HK-2 (cell line): ENCODE measurements around the gene SNUPN.
"Not testable (repeated sequence)": the region's sequence is repeated elsewhere in the genome, so short reads cannot be mapped to it uniquely, and the experiment has no call there.

Experiments
- DNase-seq: peaks from one replicate; pipeline ENCODE4 v3.0.0-alpha.2; 2018; ENCODE audit not compliant: unreplicated experiment

SNUPN gene

DNA sequence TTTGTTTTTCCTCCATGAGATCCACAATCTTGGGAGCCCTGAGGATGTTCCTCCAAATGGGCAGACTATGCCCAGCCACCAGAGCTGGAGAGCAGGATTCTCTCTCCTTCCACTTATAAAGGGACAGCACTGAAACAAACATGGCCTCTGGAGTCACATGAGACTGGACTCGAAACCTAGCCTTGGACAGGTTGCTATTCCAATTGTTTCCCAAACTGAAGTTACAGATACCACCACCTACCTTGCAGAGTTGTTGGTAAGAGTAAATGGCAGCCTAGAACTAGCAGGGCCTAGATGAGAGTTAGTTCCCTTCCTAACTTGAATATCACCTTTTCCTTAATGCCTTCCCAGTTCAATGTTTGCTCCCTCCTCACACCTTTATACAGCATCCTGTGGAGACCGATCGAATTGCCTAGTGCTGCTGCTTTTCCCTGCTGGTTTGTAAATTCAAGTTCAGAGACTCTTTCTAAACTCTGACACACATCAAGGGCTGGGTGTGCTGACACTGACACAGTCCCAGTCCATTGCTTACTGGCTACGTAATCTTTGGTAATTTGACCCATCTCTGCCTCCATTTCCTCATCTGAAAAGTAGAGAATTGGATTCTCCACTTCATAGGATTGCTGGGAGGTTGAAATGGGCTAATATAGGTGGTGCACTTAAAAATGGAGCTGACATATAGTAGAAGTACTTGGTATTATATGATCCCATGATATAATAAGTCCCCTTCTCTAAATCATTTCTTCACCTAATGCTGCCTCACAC, 11.9 kb upstream of the SNUPN start:
- no peak for DNase-seq

DNA sequence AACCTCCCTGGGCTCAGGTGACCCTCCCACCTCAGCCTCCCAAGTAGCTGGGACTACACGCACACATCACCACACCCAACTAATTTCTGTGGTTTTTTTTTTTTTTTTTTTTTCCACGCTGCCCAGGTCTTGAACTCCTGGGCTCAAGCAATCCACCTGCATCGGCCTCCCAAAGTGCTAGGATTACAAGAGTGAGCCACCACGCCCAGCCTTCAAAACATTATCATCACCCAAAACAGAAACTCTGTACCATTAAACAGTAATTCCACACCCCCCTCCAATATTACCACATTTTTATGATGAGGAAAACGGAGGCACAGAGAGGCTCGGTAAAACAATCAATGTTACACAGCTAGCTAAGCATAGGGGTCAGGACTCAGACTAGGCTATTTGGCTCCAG, 10.5 kb upstream of the SNUPN start:
- DNase-seq = no peak

DNA sequence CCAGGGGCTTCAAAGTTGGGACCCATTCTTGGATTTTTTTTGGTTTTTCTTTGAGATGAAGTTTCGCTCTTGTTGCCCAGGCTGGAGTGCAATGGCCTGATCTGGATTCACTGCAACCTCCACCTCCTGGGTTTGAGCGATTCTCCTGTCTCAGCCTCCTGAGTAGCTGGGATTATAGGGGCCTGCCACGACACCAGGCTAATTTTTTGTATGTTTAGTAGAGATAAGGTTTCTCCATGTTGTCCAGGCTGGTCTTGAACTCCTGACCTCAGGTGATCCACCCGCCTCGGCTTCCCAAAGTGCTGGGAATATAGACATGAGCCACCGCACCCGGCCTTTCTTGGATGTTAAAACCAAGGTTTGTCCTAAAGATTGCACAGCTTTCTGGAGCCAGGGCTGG, 8.4 kb upstream of the SNUPN start:
- DNase-seq = not testable (repeated sequence)

DNA sequence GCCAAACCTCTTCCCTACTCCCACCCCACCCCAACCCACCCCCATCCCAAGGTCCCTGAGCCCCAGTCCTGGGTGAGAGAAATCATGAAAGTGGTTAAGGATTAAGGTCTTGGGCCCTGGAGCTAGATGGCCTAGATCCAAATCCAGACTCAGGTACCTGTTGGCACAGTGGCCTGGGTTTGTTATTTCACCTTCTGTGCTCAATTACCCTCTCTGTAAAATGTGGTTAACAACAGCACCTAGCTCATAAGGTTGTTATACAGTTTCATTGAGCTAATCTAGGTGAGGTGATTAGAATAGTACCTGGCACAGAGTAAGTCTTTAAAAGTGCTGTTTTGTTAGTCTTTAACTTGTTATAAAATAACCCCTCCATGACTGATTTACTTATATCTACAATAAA, 6.4 kb upstream of the SNUPN start:
- DNase-seq = no peak

DNA sequence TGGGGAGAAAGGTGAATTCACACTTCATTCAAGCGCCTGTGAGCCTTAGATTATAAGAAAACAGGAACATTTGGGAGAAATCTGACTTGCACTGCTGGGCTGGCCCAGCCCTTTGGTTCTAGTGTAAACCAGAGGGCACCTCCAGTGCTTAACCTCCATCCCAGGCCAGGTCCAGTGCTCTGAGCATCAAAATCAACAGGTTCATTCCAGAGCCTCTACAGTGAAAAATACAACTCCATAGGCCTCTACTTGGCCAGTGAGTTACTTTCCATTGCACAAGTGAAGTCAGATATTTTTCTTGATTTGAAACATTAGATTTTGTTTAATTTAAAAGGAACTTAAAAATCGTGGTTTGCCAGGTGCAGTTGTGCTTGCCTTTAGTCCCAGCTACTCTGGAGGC, 3.0 kb downstream of the SNUPN start:
- DNase-seq = no peak

DNA sequence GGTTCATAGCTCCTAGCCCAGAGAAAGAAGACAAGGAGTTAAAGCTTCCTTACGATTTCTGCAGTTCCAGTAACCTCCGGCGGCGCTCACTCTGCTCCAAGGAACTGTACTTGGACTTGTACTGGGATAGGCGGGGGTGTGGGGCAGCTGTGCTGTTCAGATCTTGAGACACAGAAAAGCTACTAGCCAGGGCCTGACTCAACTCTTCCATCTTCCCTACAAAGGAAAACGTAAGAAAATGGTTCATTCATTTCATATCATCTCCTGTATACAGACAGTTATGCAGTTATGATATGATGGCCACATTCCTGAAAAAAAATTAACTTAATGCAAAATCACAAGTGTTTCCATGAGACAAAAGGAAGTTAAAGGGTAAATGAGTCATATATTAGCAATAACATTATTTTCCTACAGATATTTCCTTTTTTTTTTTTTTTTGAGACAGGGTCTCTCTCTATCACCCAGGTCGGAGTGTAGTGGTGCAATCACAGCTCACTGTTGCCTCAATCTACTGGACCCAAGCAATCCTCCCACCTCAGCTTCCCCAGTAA, 4.6 kb downstream of the SNUPN start:
- no peak for DNase-seq

DNA sequence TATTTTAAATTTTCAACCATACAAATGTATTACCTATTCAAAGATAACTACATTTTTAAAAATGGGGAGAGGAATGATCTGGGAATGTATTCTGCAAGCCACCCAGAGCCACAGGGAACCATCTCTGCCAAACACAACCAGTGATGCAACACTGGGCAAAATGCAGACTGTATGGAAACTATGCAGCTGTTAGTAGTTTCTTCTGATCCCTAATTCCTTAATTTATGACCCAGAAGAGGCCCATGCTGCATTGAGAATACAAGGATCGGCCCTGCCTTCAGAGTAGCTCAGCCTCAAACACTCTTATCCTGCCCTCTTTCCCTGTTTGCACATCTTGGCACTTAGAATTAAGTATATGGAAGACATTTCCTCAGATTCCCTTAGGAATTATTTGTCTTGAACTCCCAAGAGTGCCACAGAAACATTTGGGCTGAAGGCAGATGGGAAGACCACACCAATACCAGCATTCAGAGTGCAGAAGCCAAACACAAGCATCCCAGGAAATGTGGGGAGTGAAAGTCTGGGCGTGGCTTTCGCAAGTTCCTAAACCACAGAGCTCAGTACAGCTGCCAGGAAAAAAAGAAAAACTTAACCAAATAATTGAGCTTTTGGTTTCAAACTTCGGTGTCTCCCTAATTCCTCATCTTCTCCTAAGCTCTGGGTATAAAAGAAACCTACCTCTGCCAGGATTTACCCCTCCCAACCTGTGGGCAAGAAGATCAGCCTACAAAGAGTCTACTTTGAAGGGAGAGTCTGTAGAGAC, 5.3 kb downstream of the SNUPN start:
- DNase-seq = no peak

DNA sequence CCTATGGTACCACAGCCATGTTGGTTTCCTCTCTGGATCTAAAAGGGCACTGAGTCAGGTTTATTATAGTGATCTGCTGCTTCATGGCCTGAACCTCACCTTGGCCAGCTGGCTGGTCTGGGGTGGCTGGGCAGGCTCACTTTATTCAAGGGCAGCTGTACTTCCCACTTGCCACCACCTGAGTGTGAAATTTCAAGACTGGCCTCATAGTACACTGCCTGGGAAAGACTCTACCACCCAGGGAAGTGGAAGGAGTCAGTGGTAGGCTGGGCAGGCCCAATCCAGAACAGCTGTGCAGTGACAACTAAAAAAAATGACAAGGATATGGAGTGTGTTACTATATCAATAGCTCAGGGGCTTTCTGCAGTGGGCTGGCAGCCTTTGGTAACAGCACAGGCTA, 8.8 kb downstream of the SNUPN start:
- no peak for DNase-seq

DNA sequence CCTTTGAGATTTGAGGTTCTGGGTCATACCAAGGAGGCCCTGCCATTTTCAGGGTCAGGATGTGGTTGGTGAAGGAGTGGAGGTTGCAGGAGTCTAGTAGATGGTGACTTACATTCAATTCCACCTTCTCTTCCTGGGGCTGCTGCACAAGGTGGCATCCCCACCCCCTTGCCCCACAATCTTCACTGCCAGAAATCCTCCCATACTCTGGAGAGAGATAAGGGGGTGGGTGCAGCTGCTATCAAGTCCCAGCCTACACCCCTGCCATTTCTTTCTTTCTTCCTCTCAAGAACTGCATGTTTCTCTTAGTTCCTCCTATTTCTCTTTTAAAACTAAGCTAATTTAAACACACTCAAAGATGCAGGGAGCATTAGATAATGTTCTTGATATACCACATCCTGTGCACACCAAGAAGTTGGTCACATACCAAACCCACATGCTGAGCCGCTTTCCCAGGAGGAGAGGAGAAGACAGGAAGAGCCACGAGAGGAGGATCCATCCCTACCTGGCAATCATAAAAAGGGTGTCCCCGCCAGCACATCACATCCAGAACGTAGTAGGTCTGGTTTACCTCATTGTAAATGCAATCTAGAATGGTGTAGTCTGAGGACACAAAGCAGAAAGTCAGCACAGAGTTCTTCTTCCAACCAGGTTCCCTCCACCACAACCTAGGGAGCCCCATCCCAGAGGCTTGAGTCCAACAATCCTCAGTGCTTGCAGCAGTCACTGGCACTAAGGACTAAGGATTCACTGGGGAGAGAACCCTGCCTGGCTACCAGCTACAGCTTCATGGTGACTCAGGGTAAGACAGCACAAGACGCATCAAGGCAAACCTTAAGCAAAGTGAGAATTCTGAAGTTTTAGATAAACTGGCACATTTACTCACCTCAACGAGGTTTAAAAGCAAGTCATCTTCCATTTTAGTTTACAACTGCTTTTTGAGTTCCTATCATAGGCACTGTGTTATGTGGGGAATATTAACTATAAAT, 18.5 kb downstream of the SNUPN start:
- no peak for DNase-seq

DNA sequence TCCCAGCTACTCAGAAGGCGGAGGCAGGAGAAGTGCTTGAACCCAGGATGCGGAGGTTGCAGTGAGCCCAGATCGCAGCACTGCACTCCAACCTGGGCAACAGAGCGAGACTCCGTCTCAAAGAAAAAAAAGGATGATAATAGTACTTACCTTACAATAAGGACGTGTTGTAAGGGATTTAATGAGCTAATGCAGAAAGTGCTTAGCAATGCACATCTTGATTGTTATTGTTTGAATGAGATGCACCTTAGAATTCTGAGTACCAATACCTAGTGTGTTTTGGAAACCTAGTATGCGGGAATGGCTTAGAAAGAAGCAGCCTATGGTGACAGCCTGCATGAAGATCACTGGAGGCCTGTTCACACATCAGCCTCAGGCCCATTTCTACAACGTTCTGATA, 19.5 kb downstream of the SNUPN start:
- no peak for DNase-seq

DNA sequence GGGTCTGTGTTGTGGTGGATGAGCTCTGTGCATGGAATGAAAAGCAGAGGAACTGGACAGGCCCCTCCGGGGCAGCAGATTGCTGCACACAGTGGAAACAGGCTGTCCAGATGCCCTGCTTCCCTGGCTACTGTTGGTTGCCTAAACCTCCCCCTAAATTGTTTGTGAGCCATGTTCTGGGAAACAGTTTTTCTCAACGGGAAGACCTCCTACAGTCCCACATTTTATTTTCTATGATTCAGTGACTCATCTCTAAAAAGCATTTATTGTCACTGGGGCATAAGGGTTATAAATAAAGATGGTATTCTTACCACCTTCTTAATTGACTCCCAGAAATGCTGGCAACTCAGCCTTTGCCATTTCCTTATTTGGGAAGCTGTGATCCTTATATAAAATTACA, 26.1 kb downstream of the SNUPN start:
- DNase-seq = no peak

DNA sequence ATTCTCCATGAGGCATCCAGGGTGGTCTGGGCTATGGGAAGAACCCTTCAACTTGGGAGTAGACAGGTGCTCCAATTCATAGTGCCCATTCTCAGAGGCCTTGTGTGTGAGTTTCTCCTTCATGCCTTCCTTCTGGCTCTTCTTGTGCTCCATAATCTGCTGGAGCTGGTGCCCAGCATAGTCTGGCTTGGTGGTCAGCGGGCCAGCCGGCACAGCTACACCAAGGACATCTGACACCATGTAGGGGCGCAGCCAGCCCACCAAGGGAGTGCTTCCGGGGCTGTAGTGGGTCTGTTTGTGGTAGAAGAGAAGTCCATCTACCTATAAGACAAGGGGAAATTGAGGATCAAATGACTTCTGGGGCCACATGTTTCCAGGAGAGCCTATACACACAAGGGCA, 27.2 kb downstream of the SNUPN start:
- no peak for DNase-seq

DNA sequence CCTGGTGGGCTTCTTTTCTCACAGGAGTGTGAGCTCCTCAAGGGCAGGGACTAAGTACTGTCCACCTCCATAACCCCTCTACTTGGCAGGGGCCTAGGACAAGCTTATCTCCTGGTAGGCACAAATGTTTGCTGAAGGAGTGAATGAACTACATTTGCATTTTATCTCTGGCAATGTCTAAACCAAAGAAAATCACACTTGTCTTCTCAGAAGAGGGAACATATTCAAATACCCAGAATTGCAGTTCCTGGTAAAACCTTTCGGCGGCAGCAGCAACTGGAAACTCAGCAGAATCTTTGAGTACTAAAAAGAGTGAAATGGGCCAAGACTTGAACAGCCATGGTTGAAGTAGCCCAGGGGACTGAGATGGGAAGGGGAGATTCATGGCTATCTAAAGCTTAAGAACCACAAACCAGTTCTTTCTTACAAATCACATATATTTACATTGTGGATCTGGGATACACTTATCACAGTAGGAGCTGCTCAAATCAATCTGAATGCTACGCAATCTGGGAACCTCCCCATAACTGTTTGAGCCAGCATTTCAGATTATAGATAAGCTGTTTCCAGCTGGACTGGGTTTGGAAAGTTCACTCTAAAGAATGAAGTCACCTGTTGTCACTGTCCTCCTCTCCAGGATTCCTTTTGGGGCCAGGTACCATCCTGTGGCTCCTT, 27.7 kb downstream of the SNUPN start:
- no peak for DNase-seq

DNA sequence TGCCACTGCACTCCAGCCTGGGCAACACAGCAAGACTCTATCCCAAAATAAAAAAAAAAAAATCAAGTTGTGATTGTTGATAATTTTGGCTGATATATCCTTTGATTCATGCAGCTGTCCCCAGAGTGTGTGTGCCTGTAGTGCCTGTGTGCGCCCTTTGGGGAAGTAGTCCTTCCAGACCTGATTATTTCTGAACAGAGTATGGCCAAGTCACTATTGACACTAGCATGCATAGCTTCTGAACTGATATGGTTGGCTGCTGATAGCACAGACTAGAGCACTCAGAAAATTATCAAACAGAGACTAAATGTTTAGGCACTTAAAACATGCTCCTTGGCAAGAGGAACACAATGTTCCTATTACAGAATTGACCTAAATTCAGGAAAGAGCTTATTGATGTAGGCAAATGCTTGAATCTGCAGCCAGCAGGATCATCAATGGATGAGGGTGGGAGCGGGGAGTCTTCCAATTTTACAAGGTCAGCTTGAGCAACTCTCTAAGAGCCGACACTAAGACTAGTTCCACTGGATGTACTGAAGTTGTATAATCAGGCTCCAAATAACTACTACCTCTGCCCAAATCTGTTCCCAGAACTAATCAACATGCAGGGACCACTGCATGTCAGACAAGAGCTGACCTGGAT, 28.7 kb downstream of the SNUPN start:
- no peak for DNase-seq

DNA sequence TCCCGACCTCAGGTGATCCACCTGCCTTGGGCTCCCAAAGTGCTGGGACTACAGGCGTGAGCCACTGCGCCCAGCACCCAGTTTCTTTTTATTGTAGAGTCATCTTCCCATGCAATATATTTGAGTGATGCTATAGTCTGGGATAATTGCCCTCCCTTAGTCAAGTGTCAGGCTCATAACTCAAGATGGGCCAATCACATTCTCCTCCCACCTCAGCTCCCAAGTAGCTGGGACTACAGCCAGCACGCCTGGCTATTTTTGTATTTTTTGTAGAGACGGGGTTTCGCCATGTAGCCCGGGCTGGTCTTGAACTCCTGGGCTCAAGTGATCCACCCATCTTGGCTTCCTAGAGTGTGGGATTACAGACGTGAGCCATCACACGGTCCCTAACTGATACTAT, 31.2 kb downstream of the SNUPN start:
- DNase-seq = no peak

DNA sequence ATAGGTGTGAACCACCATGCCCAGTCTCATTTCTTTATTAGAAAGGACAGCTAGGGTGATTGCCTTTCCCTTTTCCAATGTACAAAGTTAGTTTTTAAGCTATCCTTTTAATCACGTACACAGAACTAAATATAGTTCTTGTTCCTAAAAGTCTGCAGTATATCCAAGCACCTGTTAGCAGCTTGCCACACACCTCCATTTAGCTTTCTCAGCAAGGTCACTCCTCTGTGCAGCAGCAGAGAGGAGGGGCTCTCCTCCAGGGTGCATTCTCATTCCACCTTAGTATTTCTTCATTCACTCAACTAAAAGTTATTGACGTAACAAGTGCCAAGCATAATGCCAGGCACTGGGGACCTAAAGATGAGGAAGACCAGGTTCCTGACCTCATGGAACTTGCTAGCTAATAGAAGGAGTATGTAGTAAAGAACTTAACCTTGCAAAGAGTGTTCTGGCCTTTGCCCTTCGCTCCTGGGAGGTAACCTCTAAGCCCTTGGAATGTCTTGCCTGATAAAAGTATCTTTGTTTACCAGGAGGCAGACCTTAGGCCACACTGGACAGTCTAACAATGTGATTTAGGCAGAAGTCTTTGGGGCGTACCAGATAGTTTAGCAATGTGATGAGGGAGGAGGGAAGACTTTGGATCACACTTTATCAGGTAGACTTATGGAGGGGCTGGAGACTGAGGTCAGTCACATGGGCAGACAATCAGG, 33.7 kb downstream of the SNUPN start:
- DNase-seq = no peak

DNA sequence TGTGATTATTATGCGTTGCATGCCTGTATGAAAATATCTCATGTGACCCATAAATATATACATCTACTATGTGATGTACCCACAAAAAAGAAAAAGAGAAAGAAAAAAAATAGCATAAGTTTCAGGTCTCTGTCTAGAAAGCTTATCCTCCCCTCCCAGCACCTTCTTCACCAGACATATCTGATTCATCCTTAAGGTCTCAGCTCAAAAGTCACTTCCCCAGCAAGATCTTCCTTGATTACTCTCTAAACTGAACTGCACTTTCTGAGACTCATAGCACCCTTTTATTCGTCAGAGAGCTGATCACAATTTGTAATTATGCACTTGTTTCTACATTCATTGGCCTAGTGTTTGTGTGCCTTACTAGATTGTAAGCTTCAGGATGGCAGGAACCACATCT, 35.3 kb downstream of the SNUPN start:
- no peak for DNase-seq

DNA sequence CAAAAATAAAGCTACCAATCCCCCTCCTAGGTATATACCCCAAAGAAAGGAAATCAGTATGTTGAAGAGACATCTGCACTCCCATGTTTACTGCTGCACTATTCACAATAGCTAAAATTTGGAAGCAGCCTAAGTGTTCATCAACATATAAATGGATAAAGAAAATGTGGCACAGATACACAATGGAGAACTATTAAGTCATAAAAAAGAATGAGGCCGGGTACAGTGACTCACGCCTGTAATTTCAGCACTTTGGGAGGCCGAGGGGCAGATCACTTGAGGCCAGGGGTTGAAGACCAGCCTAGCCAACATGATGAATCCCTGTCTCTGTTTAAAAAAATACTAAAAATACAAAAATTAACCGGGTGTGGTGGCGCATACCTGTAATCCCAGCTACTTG, 36.5 kb downstream of the SNUPN start:
- DNase-seq = no peak

DNA sequence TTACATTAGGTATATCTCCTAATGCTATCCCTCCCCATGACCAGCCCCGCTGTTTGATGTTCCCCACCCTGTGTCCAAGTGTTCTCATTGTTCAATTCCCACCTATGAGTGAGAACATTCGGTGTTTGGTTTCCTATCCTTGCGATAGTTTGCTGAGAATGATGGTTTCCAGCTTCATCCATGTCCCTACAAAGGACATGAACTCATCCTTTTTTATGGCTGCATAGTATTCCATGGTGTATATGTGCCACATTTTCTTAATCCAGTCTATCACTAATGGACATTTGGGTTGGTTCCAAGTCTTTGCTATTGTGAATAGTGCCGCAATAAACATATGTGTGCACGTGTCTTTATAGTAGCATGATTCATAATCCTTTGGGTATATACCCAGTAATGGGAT, 39.1 kb downstream of the SNUPN start:
- DNase-seq = not testable (repeated sequence)

DNA sequence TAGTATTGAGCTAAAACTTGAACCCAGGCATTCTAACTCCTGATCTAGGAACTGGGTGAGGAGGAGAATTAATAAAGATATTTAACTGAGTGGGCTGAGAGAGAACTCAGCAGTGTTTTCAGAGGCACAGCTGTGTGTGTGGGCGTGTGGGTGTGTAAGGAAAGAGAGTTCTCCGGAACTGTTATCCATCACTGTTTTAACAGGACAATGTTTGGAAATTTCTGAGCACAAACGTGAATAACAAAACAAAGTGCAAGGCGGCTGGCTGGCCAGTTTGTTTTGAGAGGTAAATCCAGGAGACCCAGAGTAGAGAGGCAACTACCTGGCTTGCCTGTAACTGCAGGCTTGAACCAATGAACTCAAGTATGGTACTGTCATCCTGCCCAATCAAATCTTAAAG, 41.4 kb downstream of the SNUPN start:
- DNase-seq = no peak
